Endothelial cell of umbilical vein (primary cell): ENCODE measurements around the gene RAI1. TPM values are rescaled to one million over a fixed set of nuclear protein-coding genes. Genes with fewer than 3 reads are reported as not detected.

Experiments used
- BruUV-seq: library from RNA; stranded (reverse); fragments of 400-500 nt; replicated peaks from 2 replicates; lab custom pipeline; 2021; lab: Mats Ljungman, UMichigan
- CTCF ChIA-PET: fragments of 300-600, 350-600 bp; sonication (Branson Sonifier 250); formaldehyde crosslinking; loops from one replicate; lab custom pipeline; 2021; ENCODE audit warnings: antibody characterized with exemption, inconsistent platforms; lab: Charles Lee
- POLR2A ChIA-PET: fragments of 300-600, 350-600 bp; sonication (Branson Sonifier 250); formaldehyde crosslinking; loops from one replicate; lab custom pipeline; 2021; ENCODE audit warnings: antibody characterized with exemption, inconsistent platforms; lab: Charles Lee
- DNase-seq: peaks from one replicate; pipeline ENCODE4 v3.0.0-alpha.2; 2011; ENCODE audit warnings: low read depth, low spot score
- FAIRE-seq: peaks from 2 replicates; lab custom pipeline; 2011; peaks lifted over from hg19 to GRCh38; lab: Jason Lieb, UNC
- H2AFZ ChIP-seq: 2 replicates; pipeline ENCODE4 v1.6.0; 2012; ENCODE audit warnings: low read depth, low read length, control low read depth, inconsistent platforms
- H3K27ac ChIP-seq: 2 replicates; pipeline ENCODE4 v1.5.1; 2011; ENCODE audit warnings: low read depth, mild to moderate bottlenecking, control low read depth, low read length, moderate library complexity; ENCODE audit not compliant: insufficient read depth
- H3K27me3 ChIP-seq, 2 experiments: 2 replicates each; pipeline versions ENCODE4 v1.6.0 to v1.6.1; 2011; ENCODE audit warnings: low read length in 2 of 2, mixed read lengths in 1 of 2; ENCODE audit not compliant: control insufficient read depth in 2 of 2, insufficient read depth in 2 of 2
- H3K36me3 ChIP-seq, 2 experiments: 2 replicates in 1 of 2; 3 replicates in 1 of 2; pipeline ENCODE4 v1.5.1; 2011; ENCODE audit warnings: low read length in 2 of 2, mild to moderate bottlenecking in 1 of 2, moderate library complexity in 1 of 2; ENCODE audit not compliant: control insufficient read depth in 2 of 2, insufficient read depth in 2 of 2; ENCODE audit errors: extremely low read depth in 1 of 2
- H3K4me1 ChIP-seq: 3 replicates; pipeline ENCODE4 v1.5.1; 2011; ENCODE audit warnings: mild to moderate bottlenecking, low read length; ENCODE audit not compliant: control insufficient read depth, insufficient read depth; ENCODE audit errors: extremely low read depth
- H3K4me2 ChIP-seq: 2 replicates; pipeline ENCODE4 v1.6.1; 2011; ENCODE audit warnings: low read length, control low read depth, mixed read lengths; ENCODE audit not compliant: insufficient read depth
- H3K4me3 ChIP-seq, 3 experiments: fragments of 200-600 bp in 1 of 3; sonication (generic), shearing (Covaris generic) in 1 of 3; replicated peaks in 1 of 3; 2 replicates each; pipeline ENCODE4 v1.5.1; 2011 to 2016; ENCODE audit warnings: control low read depth in 3 of 3, low read length in 3 of 3, mild to moderate bottlenecking in 2 of 3, inconsistent platforms in 1 of 3, low read depth in 1 of 3, moderate library complexity in 1 of 3; ENCODE audit not compliant: insufficient read depth in 1 of 3
- H3K79me2 ChIP-seq: 2 replicates; pipeline ENCODE4 v1.6.0; 2012; ENCODE audit warnings: low read length, inconsistent platforms; ENCODE audit not compliant: control insufficient read depth, insufficient read depth
- H3K9ac ChIP-seq: replicated peaks from 2 replicates; pipeline ENCODE3; 2011; ENCODE audit warnings: low read length, control low read depth; ENCODE audit not compliant: insufficient read depth; ENCODE audit errors: extremely low read depth
- H3K9me1 ChIP-seq: replicated peaks from 3 replicates; pipeline ENCODE4 v1.6.0; 2011; ENCODE audit warnings: mild to moderate bottlenecking, low read length; ENCODE audit not compliant: control insufficient read depth, insufficient read depth; ENCODE audit errors: extremely low read depth
- H3K9me3 ChIP-seq: replicated peaks from 2 replicates; pipeline ENCODE4 v1.5.1; 2012; ENCODE audit warnings: low read length, inconsistent platforms; ENCODE audit not compliant: control insufficient read depth, insufficient read depth
- H4K20me1 ChIP-seq: replicated peaks from 2 replicates; pipeline ENCODE3; 2011; ENCODE audit warnings: mild to moderate bottlenecking, low read length; ENCODE audit not compliant: control insufficient read depth, insufficient read depth; ENCODE audit errors: extremely low read depth
- JUN ChIP-seq: IDR thresholded peaks from 2 replicates; pipeline ENCODE4 v1.6.1; 2011; ENCODE audit warnings: borderline replicate concordance, low read depth; ENCODE audit not compliant: insufficient read length, insufficient read depth
- MYC ChIP-seq: IDR thresholded peaks from one replicate; pipeline ENCODE4 v1.6.1; 2011; ENCODE audit warnings: mild to moderate bottlenecking, low read depth, low read length
- POLR2A ChIP-seq: IDR thresholded peaks from 2 replicates; pipeline ENCODE4 v1.6.1; 2012; ENCODE audit warnings: low read depth, mild to moderate bottlenecking, control low read depth, low read length
- dilution Hi-C: fragments of 300-500 bp; cut with MboI; formaldehyde crosslinking; loops from one replicate; pipeline ENCODE4 v1.15.0; 2019; ENCODE audit warnings: low sequenced_read_pairs; ENCODE audit not compliant: extremely low pct_ligation_motif_present
- intact Hi-C: fragments of 100-400 bp; cut with micrococcal nuclease; formaldehyde crosslinking; loops from one replicate; pipeline ENCODE4 v1.10.0; 2022
- polyA plus RNA-seq, 4 experiments: library from polyadenylated mRNA; depleted of rRNA in 3 of 4; stranded (reverse) in 3 of 4; unstranded in 1 of 4; fragments of >200 nt; gene quantifications; 2 replicates each; pipeline versions ENCODE4 v1.2.1 to v1.2.3, GENCODE V29; 2011 to 2012; ENCODE audit warnings: missing spikeins in 1 of 4
- total RNA-seq: library from RNA; stranded (reverse); gene quantifications from 2 replicates; pipeline ENCODE4 v1.2.3, GENCODE V29; 2021
- TF ChIP-seq, protein P1 (sequence below), 2 donors: IDR thresholded peaks; 1 replicate in 1 of 2; 2 replicates in 1 of 2; pipeline ENCODE4 v1.5.1; 2011; ENCODE audit warnings: low read length in 2 of 2, mild to moderate bottlenecking in 2 of 2, moderate library complexity in 2 of 2, control low read depth in 1 of 2, inconsistent platforms in 1 of 2, low read depth in 1 of 2; ENCODE audit not compliant: insufficient read depth in 1 of 2; ENCODE audit errors: extremely low read depth in 1 of 2
- TF ChIP-seq, protein P2 (sequence below): IDR thresholded peaks from 2 replicates; pipeline ENCODE4 v1.6.1; 2011; ENCODE audit not compliant: insufficient read depth, insufficient read length

Gene RAI1
- total and polyA plus RNA-seq, 2 donors (not counting 3 experiments of a cell fraction or from before 2014, with no cell fraction given) = 7.8 to 43.3 TPM

DNA sequence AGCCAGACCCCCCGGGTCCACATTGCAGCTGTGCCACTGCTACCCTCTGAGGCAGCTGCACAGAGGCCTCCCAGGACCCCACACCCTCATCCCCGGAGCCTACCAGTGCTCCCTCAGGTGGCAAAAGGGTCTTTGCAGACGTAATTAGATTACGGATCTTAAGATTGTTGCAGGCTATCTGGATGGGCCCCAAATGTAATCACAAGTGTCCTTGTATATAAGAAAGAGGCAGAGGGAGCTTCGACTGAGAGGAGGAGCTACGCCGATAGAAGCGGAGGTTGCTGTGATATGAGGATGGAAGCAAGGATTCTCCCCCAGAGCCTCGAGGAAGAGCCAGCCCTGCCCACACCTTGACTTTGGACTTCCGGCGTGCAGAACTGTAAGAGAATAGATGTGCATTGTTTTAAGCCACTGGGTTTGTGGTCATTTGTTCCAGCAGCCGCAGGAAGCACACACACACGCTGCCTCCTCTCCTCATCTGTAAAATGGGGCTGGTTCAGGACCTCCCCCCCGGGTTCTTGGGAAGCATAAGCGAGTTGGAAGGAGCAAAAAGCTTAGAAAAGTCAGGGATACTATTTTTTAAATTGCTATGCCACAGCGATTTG, 10.5 kb upstream of the RAI1 start:
- Histone ChIP-seq H3K9me3 (no peaks in the 10 kb centered on the region), H2AFZ (no peak overlapping the region), H3K27me3 (peaks cover 6 to 11% of the 10 kb centered on the region in 2 experiments), H4K20me1 (no peaks in the 10 kb centered on the region), H3K4me2 (no peak overlapping the region), H3K4me3 (no peak overlapping the region), H3K79me2 (no peaks in the 10 kb centered on the region), H3K36me3 (no peaks in the 10 kb centered on the region), H3K27ac (no peak overlapping the region), H3K9me1 (no peaks in the 10 kb centered on the region), H3K9ac (no peak overlapping the region), H3K4me1 (peaks cover under 1% of the 10 kb centered on the region)
- no TSS peak for BruUV-seq
- dilution Hi-C loops (no loop called here), intact Hi-C loops (no loop called here)
- no peak for DNase-seq
- POLR2A ChIA-PET = no interaction called here
- CTCF ChIA-PET = no interaction called here
- no peak for FAIRE-seq
- TF ChIP-seq JUN = no peak
- TF ChIP-seq MYC = no peak
- TF ChIP-seq POLR2A = no peak
- TF ChIP-seq, protein P1, sequence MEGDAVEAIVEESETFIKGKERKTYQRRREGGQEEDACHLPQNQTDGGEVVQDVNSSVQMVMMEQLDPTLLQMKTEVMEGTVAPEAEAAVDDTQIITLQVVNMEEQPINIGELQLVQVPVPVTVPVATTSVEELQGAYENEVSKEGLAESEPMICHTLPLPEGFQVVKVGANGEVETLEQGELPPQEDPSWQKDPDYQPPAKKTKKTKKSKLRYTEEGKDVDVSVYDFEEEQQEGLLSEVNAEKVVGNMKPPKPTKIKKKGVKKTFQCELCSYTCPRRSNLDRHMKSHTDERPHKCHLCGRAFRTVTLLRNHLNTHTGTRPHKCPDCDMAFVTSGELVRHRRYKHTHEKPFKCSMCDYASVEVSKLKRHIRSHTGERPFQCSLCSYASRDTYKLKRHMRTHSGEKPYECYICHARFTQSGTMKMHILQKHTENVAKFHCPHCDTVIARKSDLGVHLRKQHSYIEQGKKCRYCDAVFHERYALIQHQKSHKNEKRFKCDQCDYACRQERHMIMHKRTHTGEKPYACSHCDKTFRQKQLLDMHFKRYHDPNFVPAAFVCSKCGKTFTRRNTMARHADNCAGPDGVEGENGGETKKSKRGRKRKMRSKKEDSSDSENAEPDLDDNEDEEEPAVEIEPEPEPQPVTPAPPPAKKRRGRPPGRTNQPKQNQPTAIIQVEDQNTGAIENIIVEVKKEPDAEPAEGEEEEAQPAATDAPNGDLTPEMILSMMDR (IDR thresholded peaks at IDR 0.05; ENCODE audit: extremely low read depth in 1 of 2, insufficient read depth in 1 of 2, low read depth in 1 of 2, low read length in 2 of 2) = no peak
- TF ChIP-seq, protein P2, sequence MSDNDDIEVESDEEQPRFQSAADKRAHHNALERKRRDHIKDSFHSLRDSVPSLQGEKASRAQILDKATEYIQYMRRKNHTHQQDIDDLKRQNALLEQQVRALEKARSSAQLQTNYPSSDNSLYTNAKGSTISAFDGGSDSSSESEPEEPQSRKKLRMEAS = no peak
